SK-N-MC (cell line): ENCODE measurements around the gene FBLIM1.

Source experiments
- EZH2 ChIP-seq: fragments of 200-600 bp; sonication (generic); IDR thresholded peaks from one replicate; pipeline ENCODE4 v1.6.1; 2017; ENCODE audit warnings: antibody characterized with exemption
- FOXP2 ChIP-seq: optimal IDR thresholded peaks from 2 replicates; pipeline ENCODE3; 2011; ENCODE audit warnings: mild to moderate bottlenecking, moderate library complexity; ENCODE audit not compliant: insufficient read depth; ENCODE audit errors: extremely low read length, control extremely low read depth
- POLR2AphosphoS5 ChIP-seq: IDR thresholded peaks from 2 replicates; pipeline ENCODE4 v1.6.1; 2012; ENCODE audit warnings: mild to moderate bottlenecking, low read depth, low read length, borderline replicate concordance

DNA sequence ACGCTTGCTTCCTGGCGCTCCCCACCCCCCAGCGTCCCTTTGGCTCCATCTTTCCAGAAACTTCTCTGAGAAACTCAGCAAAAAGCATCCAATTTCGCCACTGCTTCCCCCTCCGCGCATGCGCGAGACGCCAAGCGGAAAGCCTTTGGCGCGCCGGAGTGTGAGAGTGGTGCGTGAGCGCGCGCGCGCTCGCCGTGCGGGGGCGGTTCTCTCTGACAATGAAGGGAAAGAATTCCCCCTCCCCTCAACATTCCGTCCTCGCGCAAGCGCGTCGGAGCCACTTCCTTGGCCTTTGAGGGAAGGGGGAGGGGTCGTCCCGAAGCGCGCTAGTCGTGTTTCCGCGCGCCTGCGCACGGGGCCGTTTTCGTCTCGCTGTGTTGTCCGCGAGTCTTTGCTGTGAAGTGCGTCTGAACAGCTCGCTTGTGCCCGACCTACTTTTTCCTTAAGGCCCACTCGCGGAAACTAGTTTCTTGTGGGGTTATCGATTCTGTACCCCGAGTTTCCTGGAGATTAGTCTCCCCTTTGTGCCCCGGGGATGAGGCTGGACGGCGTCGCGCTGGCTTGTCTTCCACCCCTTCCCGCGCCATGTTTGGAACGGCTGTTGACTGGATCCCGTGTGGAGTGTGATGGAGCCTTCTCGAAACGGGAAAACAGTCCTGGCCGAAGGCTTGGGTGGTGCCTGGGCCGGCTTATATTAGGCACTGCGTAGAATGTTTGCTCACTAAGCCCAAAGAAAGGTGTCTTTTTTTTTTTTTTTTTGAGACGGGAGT lies 77.3 kb downstream of the FBLIM1 start:
- TF ChIP-seq POLR2AphosphoS5: peak; percentile 83
- TF ChIP-seq EZH2: no peak
- TF ChIP-seq FOXP2: peak; percentile 95
